ENCODE results near the gene SLC29A2. TPM values are rescaled to one million over a fixed set of nuclear protein-coding genes. Genes with fewer than 3 reads are reported as not detected.

SLC29A2 gene
- total and polyA plus RNA-seq, 3 donors from 2014 or later, result 1.2 to 3.1 (median 1.6) TPM

DNA sequence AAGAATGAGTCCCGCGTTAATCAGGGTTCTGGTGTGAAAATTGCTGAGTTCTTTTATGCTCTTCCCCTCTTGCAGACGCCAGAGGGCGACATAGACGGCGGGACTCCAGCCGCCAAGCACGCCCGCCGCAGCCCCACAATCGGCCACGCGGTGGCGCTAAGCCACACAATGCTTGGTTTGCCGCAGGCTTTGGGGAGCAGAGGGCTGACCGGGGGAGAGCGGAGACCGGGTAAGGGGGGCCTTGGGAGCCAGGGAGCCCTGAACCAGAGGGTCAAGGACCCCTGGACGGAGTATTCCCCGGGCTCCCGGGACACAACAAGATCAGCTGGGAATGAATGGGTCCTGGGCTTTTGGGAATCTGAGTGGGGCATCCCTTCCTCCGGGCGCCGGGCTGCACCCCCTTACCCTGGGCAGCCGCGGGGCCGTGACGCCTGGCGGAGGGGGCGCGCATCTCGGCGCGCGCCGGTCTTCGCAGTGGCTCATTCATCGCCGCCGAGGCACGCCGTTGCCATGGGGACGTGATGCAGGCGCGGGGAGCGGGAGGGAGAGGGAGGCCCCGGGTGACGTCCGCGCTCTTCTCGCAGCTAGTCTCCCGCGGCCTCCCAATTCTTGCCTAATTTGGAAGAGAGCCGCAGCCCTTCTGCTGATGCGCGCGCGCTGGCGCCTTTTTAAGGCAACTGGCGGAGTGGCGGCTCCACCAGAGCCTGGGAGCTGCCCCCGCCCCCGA is 37.1 kb upstream of the SLC29A2 start:
- H3K9me3 ChIP-seq, result no peaks in the 10 kb centered on the region
- intact Hi-C loops (cut with DNase I; ENCODE audit: low total_unique reads), result no loop called here
- H3K4me1 ChIP-seq, result peaks cover 5% of the 10 kb centered on the region
- no peaks in the 10 kb centered on the region for H3K27me3 ChIP-seq
- TF ChIP-seq, protein P1, sequence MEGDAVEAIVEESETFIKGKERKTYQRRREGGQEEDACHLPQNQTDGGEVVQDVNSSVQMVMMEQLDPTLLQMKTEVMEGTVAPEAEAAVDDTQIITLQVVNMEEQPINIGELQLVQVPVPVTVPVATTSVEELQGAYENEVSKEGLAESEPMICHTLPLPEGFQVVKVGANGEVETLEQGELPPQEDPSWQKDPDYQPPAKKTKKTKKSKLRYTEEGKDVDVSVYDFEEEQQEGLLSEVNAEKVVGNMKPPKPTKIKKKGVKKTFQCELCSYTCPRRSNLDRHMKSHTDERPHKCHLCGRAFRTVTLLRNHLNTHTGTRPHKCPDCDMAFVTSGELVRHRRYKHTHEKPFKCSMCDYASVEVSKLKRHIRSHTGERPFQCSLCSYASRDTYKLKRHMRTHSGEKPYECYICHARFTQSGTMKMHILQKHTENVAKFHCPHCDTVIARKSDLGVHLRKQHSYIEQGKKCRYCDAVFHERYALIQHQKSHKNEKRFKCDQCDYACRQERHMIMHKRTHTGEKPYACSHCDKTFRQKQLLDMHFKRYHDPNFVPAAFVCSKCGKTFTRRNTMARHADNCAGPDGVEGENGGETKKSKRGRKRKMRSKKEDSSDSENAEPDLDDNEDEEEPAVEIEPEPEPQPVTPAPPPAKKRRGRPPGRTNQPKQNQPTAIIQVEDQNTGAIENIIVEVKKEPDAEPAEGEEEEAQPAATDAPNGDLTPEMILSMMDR (IDR thresholded peaks at IDR 0.05), result peak; percentile 99 to 100 (median 99)
- TF ChIP-seq POLR2A (IDR thresholded peaks at IDR 0.05), result no peak
- 1% methylated on average over 12 to 31 of the region's 63 CpGs for WGBS, 2 donors
- peak overlapping the region in 1 of 2 donors; percentile 53 for H3K27ac ChIP-seq
- H3K4me3 ChIP-seq, result peak overlapping the region; percentile 42 to 52
- DNase-seq, result peak; percentile 94
- no peaks in the 10 kb centered on the region for H3K36me3 ChIP-seq (ENCODE audit: low read depth, missing control alignments)

DNA sequence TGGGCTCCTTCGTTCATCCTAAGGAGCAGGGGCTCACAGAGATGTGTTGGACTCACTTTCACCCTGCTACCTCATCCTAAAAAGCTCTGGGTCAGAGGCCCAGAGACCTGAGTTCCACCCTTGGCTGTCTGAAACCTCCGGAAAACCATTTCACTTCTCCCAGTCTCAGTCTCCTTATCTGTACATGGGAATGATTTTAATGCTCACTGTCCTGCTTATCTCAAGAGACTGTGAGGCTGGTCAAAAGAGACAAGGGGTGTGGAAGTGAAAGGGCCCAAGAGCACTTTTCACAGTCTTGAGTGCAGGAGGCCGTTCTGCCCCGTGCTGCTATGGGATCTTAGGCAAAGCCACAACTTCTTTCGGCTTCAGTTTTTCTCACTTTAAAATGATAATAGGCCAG is 36.1 kb upstream of the SLC29A2 start:
- intact Hi-C loops (cut with DNase I; ENCODE audit: low total_unique reads), result no loop called here
- Histone ChIP-seq H3K27me3 (no peaks in the 10 kb centered on the region), H3K36me3 (ENCODE audit: low read depth, missing control alignments) (no peaks in the 10 kb centered on the region), H3K4me1 (peaks cover 5% of the 10 kb centered on the region), H3K27ac (no peak overlapping the region), H3K9me3 (no peaks in the 10 kb centered on the region), H3K4me3 (no peak overlapping the region)
- DNase-seq, result no peak
- TF ChIP-seq POLR2A (IDR thresholded peaks at IDR 0.05), result no peak
- WGBS, 2 donors, result 61 to 73% methylated on average over 3 to 5 of the region's 5 CpGs

DNA sequence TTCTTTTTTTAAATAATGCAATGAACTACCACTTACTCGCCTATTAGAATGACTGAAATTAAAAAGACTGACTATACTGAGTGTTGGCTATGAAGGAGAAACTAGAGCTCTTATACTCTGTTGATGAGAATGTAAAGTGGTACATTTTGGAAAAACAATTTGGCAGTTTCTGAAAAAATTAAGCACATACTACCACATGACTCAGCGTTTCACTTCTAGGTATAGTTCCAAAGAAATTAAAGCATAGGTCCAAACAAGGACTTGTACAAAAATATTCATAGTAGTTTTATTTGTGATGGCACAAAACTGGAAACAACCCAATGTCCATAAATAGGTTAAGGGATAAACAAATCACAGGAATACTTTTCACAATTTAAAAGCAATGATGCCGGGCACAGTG is 22.4 kb upstream of the SLC29A2 start:
- no peak for TF ChIP-seq POLR2A (IDR thresholded peaks at IDR 0.05)
- TF ChIP-seq, protein P1 (IDR thresholded peaks at IDR 0.05), result no peak
- Histone ChIP-seq H3K27ac (no peak overlapping the region), H3K4me3 (no peak overlapping the region), H3K9me3 (no peaks in the 10 kb centered on the region), H3K27me3 (no peaks in the 10 kb centered on the region), H3K36me3 (ENCODE audit: low read depth, missing control alignments) (no peaks in the 10 kb centered on the region), H3K4me1 (no peaks in the 10 kb centered on the region)
- intact Hi-C loops (cut with DNase I; ENCODE audit: low total_unique reads), result no loop called here
- 69 to 79% methylated on average over 3 of the region's 3 CpGs for WGBS, 2 donors
- no peak for DNase-seq

DNA sequence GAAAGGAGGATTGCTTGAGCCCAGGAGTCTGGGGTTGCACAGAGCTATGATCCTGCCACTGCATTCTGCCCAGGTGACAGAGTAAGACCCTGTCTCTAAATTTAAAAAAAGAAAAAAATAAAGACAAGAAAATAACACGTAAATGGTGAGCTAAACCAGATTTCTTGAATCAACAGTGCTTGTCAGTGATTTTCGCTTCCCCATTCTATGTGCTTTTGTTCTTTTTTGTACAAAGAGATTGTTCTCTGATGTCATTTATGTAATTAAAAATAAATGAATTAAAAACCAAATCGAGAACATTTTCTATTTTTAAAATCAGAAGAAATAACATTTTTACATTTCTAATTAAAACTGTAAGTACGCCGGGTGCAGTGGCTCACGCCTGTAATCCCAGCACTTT is 19.8 kb upstream of the SLC29A2 start:
- 77 to 87% methylated on average over 6 of the region's 6 CpGs for WGBS, 2 donors
- H3K27me3 ChIP-seq, result no peaks in the 10 kb centered on the region
- no peaks in the 10 kb centered on the region for H3K36me3 ChIP-seq (ENCODE audit: low read depth, missing control alignments)
- intact Hi-C loops (cut with DNase I; ENCODE audit: low total_unique reads), result no loop called here
- no peak for DNase-seq
- no peaks in the 10 kb centered on the region for H3K4me1 ChIP-seq
- no peaks in the 10 kb centered on the region for H3K9me3 ChIP-seq
- no peak for TF ChIP-seq POLR2A (IDR thresholded peaks at IDR 0.05)
- TF ChIP-seq, protein P1 (IDR thresholded peaks at IDR 0.05), result no peak
- no peak overlapping the region for H3K4me3 ChIP-seq
- H3K27ac ChIP-seq, result no peak overlapping the region

DNA sequence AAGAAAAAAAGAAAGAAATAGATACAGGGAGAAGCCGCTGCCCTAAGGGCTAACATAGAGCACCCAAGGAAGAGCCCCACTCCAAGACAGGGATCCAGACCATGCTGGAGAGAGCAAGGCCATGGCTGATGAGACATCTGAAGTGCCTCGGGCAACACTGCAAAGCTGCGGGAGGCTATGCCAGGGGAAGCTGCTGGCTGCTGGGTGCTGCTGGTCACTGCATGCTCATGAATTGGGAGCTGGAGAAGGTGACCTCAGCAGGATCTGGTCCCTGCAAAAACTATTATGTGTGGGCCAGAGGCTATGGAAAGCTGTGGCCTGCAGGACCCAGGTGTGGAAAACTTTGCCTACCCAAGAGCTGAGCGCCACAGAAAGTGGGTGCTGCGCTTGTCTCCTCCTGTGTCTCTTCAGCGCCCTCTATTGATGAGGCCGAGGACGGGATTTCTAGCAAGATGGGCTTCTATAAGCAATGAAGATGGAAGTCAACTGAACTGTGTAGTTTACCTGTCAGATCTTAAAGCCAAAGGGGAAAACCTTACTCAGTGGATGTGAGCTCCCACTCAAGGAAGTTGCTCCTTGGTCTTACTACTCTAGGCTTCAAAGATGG is 17.3 kb upstream of the SLC29A2 start:
- peak; percentile 76 for DNase-seq
- intact Hi-C loops (cut with DNase I; ENCODE audit: low total_unique reads), result no loop called here
- TF ChIP-seq POLR2A (IDR thresholded peaks at IDR 0.05), result no peak
- TF ChIP-seq, protein P1 (IDR thresholded peaks at IDR 0.05), result peak in 2 of 3 experiments; percentile 50 to 62
- H3K27ac ChIP-seq, result no peak overlapping the region
- no peaks in the 10 kb centered on the region for H3K36me3 ChIP-seq (ENCODE audit: low read depth, missing control alignments)
- H3K27me3 ChIP-seq, result no peaks in the 10 kb centered on the region
- H3K4me1 ChIP-seq, result no peaks in the 10 kb centered on the region
- H3K9me3 ChIP-seq, result no peaks in the 10 kb centered on the region
- no peak overlapping the region for H3K4me3 ChIP-seq
- whole genome bisulfite sequencing, 2 donors, result 55 to 66% methylated on average over 8 of the region's 8 CpGs
